ENCODE results near the gene PADI2. TPM values are rescaled to one million over a fixed set of nuclear protein-coding genes. Genes with fewer than 3 reads are reported as not detected.

The PADI2 gene
- total RNA-seq, 6 donors from 2014 or later = 1.9 to 25.2 (median 4.9) TPM

DNA sequence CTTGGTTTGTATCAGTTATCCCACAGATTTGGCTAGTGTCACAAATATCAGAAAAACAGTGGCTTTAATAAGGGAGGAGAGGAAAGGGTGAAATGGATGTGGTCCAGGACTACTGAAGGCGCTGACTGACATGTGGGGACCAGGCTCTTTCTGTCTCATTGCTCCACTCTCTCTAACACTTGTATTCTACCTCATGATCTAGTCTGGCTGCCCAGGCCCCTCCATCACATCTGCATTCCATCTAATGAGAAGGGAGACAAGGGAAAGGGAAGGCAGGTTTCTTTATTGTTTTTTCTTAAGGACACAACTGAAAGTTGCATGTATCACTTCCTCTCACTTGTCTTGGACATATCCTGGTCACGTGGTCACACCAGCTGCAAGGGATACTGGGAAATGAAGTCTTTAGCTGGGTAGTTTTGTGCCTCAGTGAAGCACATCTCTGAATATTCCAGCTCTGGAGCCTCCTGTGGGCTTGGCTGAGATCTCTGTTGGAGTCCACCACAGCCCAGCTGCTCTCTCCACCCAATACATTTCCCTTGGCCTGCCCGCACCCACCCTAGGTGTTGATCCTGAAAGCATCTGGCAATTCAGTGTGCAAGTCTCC, 42.0 kb upstream of the PADI2 start:
- DNase-seq = no peak
- Histone ChIP-seq H3K9me3 (no peaks in the 10 kb centered on the region), H3K27me3 (no peaks in the 10 kb centered on the region), H3K4me3 (no peak overlapping the region), H3K4me1 (no peaks in the 10 kb centered on the region), H3K36me3 (no peaks in the 10 kb centered on the region), H3K27ac (no peak overlapping the region)
- ATAC-seq (ENCODE audit: low FRiP score in 2 of 2) = no peak
- TF ChIP-seq EP300 (IDR thresholded peaks at IDR 0.05) (no peak), POLR2AphosphoS5 (IDR thresholded peaks at IDR 0.05) (no peak), POLR2A (IDR thresholded peaks at IDR 0.05) (no peak)
- TF ChIP-seq, protein P1, sequence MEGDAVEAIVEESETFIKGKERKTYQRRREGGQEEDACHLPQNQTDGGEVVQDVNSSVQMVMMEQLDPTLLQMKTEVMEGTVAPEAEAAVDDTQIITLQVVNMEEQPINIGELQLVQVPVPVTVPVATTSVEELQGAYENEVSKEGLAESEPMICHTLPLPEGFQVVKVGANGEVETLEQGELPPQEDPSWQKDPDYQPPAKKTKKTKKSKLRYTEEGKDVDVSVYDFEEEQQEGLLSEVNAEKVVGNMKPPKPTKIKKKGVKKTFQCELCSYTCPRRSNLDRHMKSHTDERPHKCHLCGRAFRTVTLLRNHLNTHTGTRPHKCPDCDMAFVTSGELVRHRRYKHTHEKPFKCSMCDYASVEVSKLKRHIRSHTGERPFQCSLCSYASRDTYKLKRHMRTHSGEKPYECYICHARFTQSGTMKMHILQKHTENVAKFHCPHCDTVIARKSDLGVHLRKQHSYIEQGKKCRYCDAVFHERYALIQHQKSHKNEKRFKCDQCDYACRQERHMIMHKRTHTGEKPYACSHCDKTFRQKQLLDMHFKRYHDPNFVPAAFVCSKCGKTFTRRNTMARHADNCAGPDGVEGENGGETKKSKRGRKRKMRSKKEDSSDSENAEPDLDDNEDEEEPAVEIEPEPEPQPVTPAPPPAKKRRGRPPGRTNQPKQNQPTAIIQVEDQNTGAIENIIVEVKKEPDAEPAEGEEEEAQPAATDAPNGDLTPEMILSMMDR (IDR thresholded peaks at IDR 0.05) = no peak
- 72 to 79% methylated on average over 3 of the region's 3 CpGs for WGBS, 2 donors

DNA sequence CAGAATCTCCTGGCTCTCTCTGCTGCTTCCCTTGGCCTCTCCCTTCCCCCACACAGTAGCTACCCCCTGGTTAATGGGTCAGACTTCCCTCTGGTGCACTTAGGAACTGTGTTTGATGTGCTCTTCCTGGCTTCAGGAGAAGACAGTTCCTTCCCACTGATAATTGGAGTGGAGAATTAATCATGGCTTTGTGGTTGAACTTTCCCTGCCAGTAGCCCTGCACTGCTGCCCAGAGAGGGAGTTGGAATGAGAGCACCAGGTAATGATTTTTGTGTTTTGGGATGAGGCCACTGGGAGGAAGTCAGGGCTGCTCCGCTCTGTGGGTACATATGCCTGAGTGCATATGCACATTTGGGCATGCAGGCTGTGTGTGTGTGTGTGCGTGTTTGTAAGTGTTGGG, 39.7 kb upstream of the PADI2 start:
- Histone ChIP-seq H3K27ac (no peak overlapping the region), H3K27me3 (no peaks in the 10 kb centered on the region), H3K36me3 (no peaks in the 10 kb centered on the region), H3K4me1 (no peaks in the 10 kb centered on the region), H3K4me3 (no peak overlapping the region), H3K9me3 (peaks cover 8 to 22% (median 17%) of the 10 kb centered on the region in 4 donors)
- no peak for DNase-seq
- 94 to 100% methylated on average over 2 of the region's 2 CpGs for WGBS, 2 donors
- TF ChIP-seq EP300 (IDR thresholded peaks at IDR 0.05) = no peak
- no peak for ATAC-seq (ENCODE audit: low FRiP score in 2 of 2)

DNA sequence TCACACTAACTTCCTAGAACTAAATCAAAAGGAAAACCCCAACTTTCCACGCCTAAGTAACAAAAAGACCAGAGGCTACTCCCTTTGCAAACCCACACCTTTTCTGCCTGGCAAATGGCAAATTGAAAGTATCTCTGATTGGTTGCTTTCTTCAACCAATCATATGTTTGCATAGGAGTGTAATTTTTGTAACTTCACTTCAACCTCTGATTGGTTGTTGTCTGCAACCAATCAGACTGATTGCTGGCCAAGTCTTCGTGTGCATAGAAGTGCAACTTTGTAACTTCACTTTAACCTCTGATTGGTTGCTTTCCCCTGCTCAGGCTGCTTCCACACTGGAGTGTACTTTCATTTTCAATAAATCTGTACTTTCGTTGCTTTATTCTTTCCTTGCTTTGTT, 36.9 kb upstream of the PADI2 start:
- Histone ChIP-seq H3K27me3 (no peaks in the 10 kb centered on the region), H3K4me1 (no peaks in the 10 kb centered on the region), H3K36me3 (no peaks in the 10 kb centered on the region), H3K27ac (no peak overlapping the region), H3K9me3 (peaks cover 13 to 33% (median 21%) of the 10 kb centered on the region in 4 donors), H3K4me3 (no peak overlapping the region)
- DNase-seq (no peak), ATAC-seq (ENCODE audit: low FRiP score in 2 of 2) (no peak)
- TF ChIP-seq POLR2AphosphoS5 (IDR thresholded peaks at IDR 0.05) (no peak), POLR2A (IDR thresholded peaks at IDR 0.05) (no peak), EP300 (IDR thresholded peaks at IDR 0.05) (no peak)
- TF ChIP-seq, protein P1 (IDR thresholded peaks at IDR 0.05) = no peak
- WGBS, 2 donors = 60 to 69% methylated on average over 3 of the region's 3 CpGs

DNA sequence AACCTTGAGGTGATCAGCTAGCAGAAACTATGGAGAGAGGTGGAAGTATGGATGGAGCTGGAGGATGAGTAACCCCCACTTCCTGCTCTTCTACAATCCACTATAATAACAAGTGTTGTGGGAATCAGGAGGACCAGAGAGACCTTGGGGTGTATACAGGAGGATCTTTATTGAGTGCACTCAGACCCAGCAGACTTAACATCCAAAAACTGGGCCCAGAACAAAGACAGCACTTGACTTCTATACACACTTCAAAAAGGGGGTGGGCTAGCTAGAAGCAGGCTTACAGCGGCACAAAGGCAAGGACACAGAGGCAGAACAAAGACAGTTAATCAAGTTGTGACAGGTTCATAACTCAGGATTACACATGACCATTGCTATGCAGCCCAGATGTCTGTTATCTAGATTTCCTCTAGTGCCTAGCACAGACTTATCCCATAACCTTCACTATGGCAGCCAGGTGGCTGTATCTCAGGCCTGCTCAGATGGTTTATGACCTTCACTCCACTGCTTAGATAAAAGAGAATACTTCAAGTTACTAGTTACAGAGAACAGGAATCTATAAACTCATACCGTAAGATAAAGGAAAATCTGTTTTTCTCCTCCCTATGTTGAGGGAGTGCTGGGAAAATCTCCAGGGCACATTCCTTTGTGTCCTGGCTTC, 36.1 kb upstream of the PADI2 start:
- no peaks in the 10 kb centered on the region for H3K27me3 ChIP-seq
- no peaks in the 10 kb centered on the region for H3K4me1 ChIP-seq
- no peak for DNase-seq
- 38 to 54% methylated on average over 2 of the region's 2 CpGs for WGBS, 2 donors
- no peak for ATAC-seq (ENCODE audit: low FRiP score in 2 of 2)
- H3K4me3 ChIP-seq = no peak overlapping the region
- H3K27ac ChIP-seq = no peak overlapping the region
- TF ChIP-seq, protein P1 (IDR thresholded peaks at IDR 0.05) = no peak
- TF ChIP-seq POLR2A (IDR thresholded peaks at IDR 0.05) = no peak
- TF ChIP-seq EP300 (IDR thresholded peaks at IDR 0.05) = no peak
- TF ChIP-seq POLR2AphosphoS5 (IDR thresholded peaks at IDR 0.05) = no peak
- H3K9me3 ChIP-seq = peaks cover 13 to 33% (median 21%) of the 10 kb centered on the region in 4 donors
- no peaks in the 10 kb centered on the region for H3K36me3 ChIP-seq

DNA sequence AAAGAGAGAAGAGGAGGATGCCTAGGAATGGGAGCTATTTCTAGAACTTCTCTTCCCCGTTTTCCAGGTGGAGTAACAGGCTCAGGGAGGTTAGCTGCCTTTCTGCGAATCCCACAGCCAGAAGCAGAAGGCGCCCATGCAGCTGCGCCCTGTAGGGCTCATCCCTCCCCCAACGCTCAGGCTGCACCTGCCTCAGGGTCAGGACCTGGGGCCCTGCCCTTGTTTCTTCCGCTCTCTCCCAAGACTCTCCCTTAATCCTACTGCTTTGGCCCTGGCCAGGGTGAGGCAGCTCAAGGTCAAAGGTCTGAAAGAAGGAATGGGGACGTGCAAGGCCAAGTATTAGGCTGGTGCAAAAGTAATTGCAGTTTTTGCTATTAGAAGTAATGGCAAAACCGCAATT, 30.5 kb upstream of the PADI2 start:
- DNase-seq = peak in 1 of 2 donors; percentile 38
- no peak overlapping the region for H3K27ac ChIP-seq
- 58 to 71% methylated on average over 8 of the region's 8 CpGs for WGBS, 2 donors
- peaks cover 0 to 13% (median 0%) of the 10 kb centered on the region in 4 donors for H3K27me3 ChIP-seq
- H3K36me3 ChIP-seq = no peaks in the 10 kb centered on the region
- peaks cover 9 to 20% (median 11%) of the 10 kb centered on the region in 4 donors for H3K9me3 ChIP-seq
- TF ChIP-seq, protein P1 (IDR thresholded peaks at IDR 0.05) = no peak
- TF ChIP-seq EP300 (IDR thresholded peaks at IDR 0.05) (no peak), POLR2A (IDR thresholded peaks at IDR 0.05) (no peak), POLR2AphosphoS5 (IDR thresholded peaks at IDR 0.05) (no peak)
- H3K4me3 ChIP-seq = no peak overlapping the region
- H3K4me1 ChIP-seq = peaks cover 0 to 7% (median 0%) of the 10 kb centered on the region in 4 donors
- no peak for ATAC-seq (ENCODE audit: low FRiP score in 2 of 2)

Data from upper lobe of left lung (tissue), 6 donors.